HL-60 (cell line): ENCODE measurements around the gene SRBD1.

ENCODE experiments used
- DNase-seq, 2 experiments: peaks; one replicate each; pipeline ENCODE4 v3.0.0-alpha.2; 2010 to 2020; ENCODE audit warnings: low read depth in 1 of 2, low spot score in 1 of 2
- H3K27ac ChIP-seq: fragments of 250-450 bp; sonication (Bioruptor Pico); replicated peaks from 2 replicates; pipeline ENCODE4 v1.5.1; 2020; ENCODE audit warnings: mild to moderate bottlenecking, moderate library complexity
- H3K27me3 ChIP-seq: fragments of 250-450 bp; sonication (Bioruptor Pico); 2 replicates; pipeline ENCODE4 v1.5.1; 2021; ENCODE audit warnings: mild to moderate bottlenecking, moderate library complexity; ENCODE audit not compliant: insufficient read depth, poor library complexity, severe bottlenecking
- H3K4me3 ChIP-seq: replicated peaks from 2 replicates; pipeline ENCODE4 v1.5.1; 2011; ENCODE audit warnings: mild to moderate bottlenecking, control low read depth, low read length; ENCODE audit not compliant: insufficient read depth
- GABPA ChIP-seq: IDR thresholded peaks from 2 replicates; pipeline ENCODE4 v1.6.1; 2012; ENCODE audit warnings: low read depth
- POLR2AphosphoS5 ChIP-seq: IDR thresholded peaks from 2 replicates; pipeline ENCODE4 v1.6.1; 2012; ENCODE audit warnings: low read depth
- REST ChIP-seq: IDR thresholded peaks from 2 replicates; pipeline ENCODE4 v1.6.1; 2012; ENCODE audit warnings: low read depth; ENCODE audit not compliant: insufficient replicate concordance
- SPI1 ChIP-seq: IDR thresholded peaks from 2 replicates; pipeline ENCODE4 v1.6.1; 2012; ENCODE audit warnings: low read depth, mild to moderate bottlenecking, borderline replicate concordance
- TF ChIP-seq, protein P1 (sequence below): IDR thresholded peaks from one replicate; pipeline ENCODE4 v1.5.1; 2011; ENCODE audit warnings: low read length, control low read depth, inconsistent platforms; ENCODE audit not compliant: insufficient read depth

The SRBD1 gene

GRCh38 chr2:45629971-45630370 is 18.9 kb upstream of the SRBD1 start:
- no peaks in the 10 kb centered on the region for H3K27me3 ChIP-seq
- DNase-seq, result no peak
- no peak overlapping the region for H3K4me3 ChIP-seq
- no peak overlapping the region for H3K27ac ChIP-seq
- TF ChIP-seq REST, result no peak
- no peak for TF ChIP-seq SPI1
- TF ChIP-seq POLR2AphosphoS5, result no peak
- no peak for TF ChIP-seq GABPA
- TF ChIP-seq, protein P1, sequence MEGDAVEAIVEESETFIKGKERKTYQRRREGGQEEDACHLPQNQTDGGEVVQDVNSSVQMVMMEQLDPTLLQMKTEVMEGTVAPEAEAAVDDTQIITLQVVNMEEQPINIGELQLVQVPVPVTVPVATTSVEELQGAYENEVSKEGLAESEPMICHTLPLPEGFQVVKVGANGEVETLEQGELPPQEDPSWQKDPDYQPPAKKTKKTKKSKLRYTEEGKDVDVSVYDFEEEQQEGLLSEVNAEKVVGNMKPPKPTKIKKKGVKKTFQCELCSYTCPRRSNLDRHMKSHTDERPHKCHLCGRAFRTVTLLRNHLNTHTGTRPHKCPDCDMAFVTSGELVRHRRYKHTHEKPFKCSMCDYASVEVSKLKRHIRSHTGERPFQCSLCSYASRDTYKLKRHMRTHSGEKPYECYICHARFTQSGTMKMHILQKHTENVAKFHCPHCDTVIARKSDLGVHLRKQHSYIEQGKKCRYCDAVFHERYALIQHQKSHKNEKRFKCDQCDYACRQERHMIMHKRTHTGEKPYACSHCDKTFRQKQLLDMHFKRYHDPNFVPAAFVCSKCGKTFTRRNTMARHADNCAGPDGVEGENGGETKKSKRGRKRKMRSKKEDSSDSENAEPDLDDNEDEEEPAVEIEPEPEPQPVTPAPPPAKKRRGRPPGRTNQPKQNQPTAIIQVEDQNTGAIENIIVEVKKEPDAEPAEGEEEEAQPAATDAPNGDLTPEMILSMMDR, result no peak

DNA sequence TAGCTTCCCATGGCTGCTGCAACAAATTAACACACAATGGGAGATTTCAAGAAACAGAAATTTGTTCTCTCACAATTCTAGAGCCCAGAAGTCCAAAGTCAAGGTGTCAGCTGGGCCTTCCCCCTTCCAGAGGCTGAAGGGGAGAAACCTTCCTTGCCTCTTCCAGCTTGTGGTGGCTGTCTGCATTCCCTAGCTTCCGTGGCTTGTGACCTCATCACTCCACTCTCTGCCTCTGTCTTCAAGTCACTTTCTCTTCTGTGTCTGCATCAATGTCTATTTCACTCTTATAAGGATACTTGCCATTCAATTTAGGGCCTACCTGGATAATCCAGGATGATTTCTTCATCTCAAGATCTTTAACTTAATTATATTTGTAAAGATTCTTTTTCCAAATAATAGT is 16.8 kb upstream of the SRBD1 start:
- H3K27me3 ChIP-seq, result no peaks in the 10 kb centered on the region
- no peak overlapping the region for H3K4me3 ChIP-seq
- TF ChIP-seq POLR2AphosphoS5 (no peak), SPI1 (no peak), REST (no peak), GABPA (no peak)
- TF ChIP-seq, protein P1, result no peak
- H3K27ac ChIP-seq, result no peak overlapping the region
- DNase-seq, result no peak

DNA sequence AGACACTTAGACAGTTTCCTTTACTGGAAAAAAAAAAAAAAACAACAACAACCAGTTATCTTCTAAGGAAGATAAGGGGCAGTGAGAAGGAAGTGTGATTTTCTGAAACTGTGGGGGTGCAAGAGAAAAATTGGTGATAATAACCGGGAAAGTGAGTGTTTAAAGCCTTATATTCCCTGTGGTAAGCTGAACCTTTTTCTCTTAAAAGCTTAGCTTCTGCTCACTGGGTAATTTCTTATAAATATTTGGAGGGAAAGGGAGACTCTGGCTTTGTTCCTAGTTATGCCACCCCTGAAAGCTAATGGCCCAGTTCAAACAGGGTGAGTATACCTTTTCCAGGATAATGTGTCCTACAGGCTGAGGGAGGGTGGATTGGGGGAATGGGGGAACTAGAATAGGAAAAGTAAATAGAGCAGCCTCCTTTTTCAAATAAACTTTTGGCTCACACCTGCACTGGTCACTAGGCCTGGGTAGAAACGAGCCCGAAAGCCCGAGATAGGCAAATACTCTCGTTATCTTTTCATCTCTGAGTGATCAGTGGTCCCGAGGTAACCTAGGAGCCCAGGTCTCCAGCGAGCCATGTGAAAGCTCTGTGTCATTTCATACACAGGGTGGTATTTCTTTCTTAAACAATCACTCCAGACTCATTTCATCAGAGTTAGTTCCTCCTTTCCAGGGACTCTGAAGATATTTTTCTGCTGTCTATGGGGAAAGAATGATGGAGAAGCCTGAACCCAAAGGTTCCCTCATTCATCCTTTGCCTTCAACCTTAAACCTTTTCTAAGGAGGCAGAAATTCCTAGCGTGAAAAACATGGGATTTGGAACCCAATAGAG is 15.5 kb upstream of the SRBD1 start:
- DNase-seq, result peak in 1 of 2 experiments; percentile 7
- no peaks in the 10 kb centered on the region for H3K27me3 ChIP-seq
- TF ChIP-seq GABPA (no peak), POLR2AphosphoS5 (no peak), SPI1 (no peak), REST (no peak)
- TF ChIP-seq, protein P1, result no peak

More for the DNA sequence above, 15.5 kb upstream of the SRBD1 start:
- Histone ChIP-seq H3K4me3 (no peak overlapping the region), H3K27ac (no peak overlapping the region)
